Uterus (tissue), 2 donors: ENCODE data around the gene ATP8A2.

Source experiments
- POLR2A ChIP-seq, 2 donors: fragments of 450-650 bp; IDR thresholded peaks; one replicate each; pipeline ENCODE4 v1.6.1; 2016; ENCODE audit warnings: antibody characterized with exemption in 2 of 2, mild to moderate bottlenecking in 1 of 2, moderate library complexity in 1 of 2
- TF ChIP-seq, protein P1 (sequence below), 4 experiments: fragments of 200-600 bp in 2 of 4; fragments of 450-650 bp in 2 of 4; sonication (generic) in 2 of 4; IDR thresholded peaks; one replicate each; pipeline ENCODE4 v1.5.1; 2016 to 2019; ENCODE audit warnings: antibody characterized with exemption in 4 of 4, mild to moderate bottlenecking in 2 of 4, moderate library complexity in 1 of 4

DNA sequence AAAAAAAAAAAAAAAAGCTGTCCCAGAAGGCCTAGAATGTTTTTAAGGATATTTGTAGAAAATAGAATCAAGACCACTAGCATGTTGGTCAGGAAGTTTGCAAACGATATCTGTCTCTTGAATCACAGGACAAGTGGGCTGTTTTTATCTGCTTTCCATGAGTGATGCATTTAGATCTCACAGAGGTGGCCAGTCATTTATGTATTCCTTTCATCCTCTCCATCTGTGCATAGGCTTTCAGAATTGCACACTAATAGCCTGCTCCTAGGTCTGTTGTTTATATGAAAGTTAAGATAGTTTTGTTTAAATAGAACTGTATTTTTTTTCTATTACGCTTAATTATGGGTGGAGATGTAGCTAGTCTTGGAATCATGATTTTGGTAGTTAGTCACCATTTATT is 390.5 kb downstream of the ATP8A2 start:
- TF ChIP-seq, protein P1, sequence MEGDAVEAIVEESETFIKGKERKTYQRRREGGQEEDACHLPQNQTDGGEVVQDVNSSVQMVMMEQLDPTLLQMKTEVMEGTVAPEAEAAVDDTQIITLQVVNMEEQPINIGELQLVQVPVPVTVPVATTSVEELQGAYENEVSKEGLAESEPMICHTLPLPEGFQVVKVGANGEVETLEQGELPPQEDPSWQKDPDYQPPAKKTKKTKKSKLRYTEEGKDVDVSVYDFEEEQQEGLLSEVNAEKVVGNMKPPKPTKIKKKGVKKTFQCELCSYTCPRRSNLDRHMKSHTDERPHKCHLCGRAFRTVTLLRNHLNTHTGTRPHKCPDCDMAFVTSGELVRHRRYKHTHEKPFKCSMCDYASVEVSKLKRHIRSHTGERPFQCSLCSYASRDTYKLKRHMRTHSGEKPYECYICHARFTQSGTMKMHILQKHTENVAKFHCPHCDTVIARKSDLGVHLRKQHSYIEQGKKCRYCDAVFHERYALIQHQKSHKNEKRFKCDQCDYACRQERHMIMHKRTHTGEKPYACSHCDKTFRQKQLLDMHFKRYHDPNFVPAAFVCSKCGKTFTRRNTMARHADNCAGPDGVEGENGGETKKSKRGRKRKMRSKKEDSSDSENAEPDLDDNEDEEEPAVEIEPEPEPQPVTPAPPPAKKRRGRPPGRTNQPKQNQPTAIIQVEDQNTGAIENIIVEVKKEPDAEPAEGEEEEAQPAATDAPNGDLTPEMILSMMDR (IDR thresholded peaks at IDR 0.05) = no peak
- no peak for TF ChIP-seq POLR2A (IDR thresholded peaks at IDR 0.05)
